ENCODE measurements around the gene TMC3.
"Not testable (repeated sequence)": the region's sequence is repeated elsewhere in the genome, so short reads cannot be mapped to it uniquely, and the experiment has no call there.

Gene TMC3

GRCh38 chr15:81384891-81385720 is 11.1 kb upstream of the TMC3 start:
- DNase-seq (ENCODE audit: low spot score) = no peak

- DNase-seq (ENCODE audit: low spot score) = no peak
Observed at GRCh38 chr15:81381720-81382119, 7.7 kb upstream of the TMC3 start.

DNA sequence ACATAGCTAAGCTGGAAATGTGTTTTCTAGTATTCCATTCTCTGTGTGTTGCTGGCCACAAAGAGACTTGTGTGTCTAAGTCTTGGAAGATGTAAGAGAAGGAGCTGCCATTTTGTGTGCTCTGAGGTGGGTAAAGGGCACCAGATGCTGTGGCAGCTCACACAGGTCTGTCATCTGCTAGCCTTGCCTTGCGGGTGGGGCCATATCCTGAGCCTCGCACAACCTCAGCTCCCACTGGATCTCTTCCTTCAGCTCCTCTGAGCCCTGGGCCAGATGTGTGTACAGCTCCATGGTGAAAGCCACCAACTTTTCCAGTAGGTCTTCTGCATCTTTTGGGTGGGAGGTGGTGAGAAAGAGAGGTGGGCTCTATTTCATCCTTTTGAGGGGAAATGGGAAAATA is 6.7 kb upstream of the TMC3 start:
- DNase-seq (ENCODE audit: low spot score) = no peak

DNA sequence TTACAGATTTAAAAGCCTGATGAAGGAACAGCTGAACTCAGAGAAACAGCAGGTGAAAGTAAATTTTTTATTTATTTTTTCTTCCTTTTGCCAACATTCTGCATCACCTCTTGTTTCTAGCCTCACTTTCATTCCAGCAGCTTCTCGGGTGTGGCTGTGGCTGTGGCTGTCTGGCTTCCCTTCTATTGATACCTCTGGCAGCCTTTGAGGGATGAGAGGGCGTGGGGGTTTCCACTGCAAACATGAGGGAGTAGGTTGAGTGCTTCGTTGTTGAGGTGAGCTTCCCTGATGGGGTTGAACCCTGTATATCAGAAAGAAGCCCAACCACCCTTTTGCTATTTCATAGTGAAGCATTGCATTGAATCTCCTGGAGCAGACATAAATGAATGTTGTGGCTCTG is 6.2 kb upstream of the TMC3 start:
- no peak for DNase-seq (ENCODE audit: low spot score)

DNA sequence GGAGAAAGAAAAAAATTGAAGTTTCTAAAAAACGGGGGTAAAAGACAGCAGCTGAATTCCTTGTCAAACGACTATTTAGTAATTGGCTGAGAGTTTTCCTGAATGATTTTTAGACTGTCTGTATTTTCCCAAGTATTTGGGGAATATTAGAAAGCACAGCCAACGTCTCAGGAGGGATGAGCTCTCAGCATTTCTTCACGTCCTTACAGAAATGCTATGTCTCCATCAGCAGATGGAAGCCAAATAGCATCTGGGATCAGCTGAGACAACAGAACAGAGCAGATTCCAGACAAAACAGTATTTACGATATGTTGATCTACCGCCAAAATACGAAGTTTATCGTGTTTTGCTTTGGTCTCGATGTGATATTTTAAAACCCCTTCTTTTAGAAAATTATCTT is 5.3 kb upstream of the TMC3 start:
- DNase-seq (ENCODE audit: low spot score) = no peak

- DNase-seq (ENCODE audit: low spot score) = no peak
Observed at GRCh38 chr15:81378443-81378842, 4.4 kb upstream of the TMC3 start.

- DNase-seq (ENCODE audit: low spot score) = no peak
Observed at GRCh38 chr15:81377871-81378270, 3.9 kb upstream of the TMC3 start.

- DNase-seq (ENCODE audit: low spot score) = no peak
Observed at GRCh38 chr15:81376231-81376630, 2.2 kb upstream of the TMC3 start.

- DNase-seq (ENCODE audit: low spot score) = no peak
Observed at GRCh38 chr15:81375461-81375860, 1.4 kb upstream of the TMC3 start.

- DNase-seq (ENCODE audit: low spot score) = no peak
Observed at GRCh38 chr15:81373176-81373575, 837 bp downstream of the TMC3 start.

- DNase-seq (ENCODE audit: low spot score) = no peak
Observed at GRCh38 chr15:81372575-81372974, 1.4 kb downstream of the TMC3 start.

DNA sequence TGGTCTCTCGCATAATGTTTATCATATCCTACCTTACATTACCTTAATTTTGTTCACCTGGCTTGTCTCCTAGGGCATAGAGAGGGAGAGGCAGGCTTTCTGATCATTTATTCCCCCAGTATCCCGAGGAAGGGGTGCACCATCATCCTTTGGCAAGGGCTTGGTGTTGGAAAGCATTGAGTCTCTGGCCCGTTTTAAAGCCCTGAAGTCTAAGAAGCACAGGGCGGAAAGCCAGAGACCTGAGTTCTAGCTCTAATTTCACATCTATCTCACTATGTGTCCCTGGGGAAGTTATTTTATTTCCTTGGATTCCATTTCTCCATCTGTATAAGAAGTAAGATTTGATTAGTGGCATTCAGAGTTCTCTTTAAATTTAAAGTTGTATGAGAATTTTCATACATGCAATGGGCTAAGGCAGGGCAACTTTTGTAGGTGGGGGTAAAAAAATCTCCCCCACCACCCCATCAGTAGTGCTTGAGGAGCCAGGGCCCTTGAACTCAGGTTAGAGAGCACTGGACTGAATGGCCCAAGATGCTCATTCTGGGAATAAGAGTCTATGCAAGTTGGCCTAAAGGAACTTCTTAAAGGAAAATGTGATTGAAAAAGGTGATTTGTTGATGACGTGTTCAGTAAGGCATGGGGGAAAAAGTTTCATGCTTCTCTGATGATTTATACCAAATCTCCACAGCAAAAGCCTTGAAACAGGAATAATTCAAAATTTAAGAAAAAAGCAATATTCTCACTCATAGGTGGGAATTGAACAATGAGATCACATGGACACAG is 10.1 kb downstream of the TMC3 start:
- no peak for DNase-seq (ENCODE audit: low spot score)

DNA sequence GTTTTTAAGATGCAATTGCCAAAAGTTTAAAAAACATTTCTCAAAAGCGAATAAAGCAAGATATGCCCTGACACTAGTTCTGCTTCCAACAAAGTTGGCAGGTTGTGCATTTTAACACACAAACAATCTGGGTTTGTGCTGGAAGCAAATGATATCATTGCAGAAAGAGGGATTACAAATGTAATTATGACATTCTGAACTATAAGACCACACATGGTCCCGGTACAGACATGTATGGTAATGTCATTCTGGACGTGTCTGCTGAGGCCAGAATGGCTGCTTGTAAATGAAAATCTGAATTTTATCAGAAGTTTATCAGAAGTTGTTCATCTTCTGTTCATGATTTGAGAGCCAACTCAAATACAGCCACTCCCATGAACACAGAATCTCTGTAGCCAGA is 10.7 kb downstream of the TMC3 start:
- DNase-seq (ENCODE audit: low spot score) = no peak

- no peak for DNase-seq (ENCODE audit: low spot score)
Observed at GRCh38 chr15:81362790-81363189, 11.2 kb downstream of the TMC3 start.

- DNase-seq (ENCODE audit: low spot score) = no peak
Observed at GRCh38 chr15:81361891-81362290, 12.1 kb downstream of the TMC3 start.

DNA sequence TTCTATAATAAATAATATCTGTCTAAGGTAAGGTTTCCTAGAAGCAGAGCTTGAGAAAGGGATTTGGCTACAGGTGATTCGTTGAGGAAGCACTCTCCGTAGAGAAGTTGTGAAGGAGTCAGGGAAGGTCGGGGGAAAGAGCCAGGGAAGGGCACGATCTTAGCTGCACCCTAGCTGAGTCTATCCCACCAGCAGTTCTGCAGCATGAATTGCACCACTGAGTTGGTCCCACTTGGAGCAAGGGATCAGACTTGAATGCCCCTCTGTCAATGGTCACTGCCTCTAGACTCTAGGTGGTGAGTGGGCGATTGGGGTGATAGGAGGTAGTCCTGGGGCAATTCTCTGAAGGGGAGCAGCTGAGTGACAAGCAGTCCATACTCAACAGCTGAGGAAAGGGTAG is 13.5 kb downstream of the TMC3 start:
- no peak for DNase-seq (ENCODE audit: low spot score)

GRCh38 chr15:81358248-81358647 is 15.8 kb downstream of the TMC3 start:
- DNase-seq (ENCODE audit: low spot score) = no peak

GRCh38 chr15:81357180-81357686 is 16.8 kb downstream of the TMC3 start:
- DNase-seq (ENCODE audit: low spot score) = no peak

GRCh38 chr15:81356252-81356651 is 17.8 kb downstream of the TMC3 start:
- DNase-seq (ENCODE audit: low spot score) = no peak

GRCh38 chr15:81351651-81352050 is 22.4 kb downstream of the TMC3 start:
- no peak for DNase-seq (ENCODE audit: low spot score)

DNA sequence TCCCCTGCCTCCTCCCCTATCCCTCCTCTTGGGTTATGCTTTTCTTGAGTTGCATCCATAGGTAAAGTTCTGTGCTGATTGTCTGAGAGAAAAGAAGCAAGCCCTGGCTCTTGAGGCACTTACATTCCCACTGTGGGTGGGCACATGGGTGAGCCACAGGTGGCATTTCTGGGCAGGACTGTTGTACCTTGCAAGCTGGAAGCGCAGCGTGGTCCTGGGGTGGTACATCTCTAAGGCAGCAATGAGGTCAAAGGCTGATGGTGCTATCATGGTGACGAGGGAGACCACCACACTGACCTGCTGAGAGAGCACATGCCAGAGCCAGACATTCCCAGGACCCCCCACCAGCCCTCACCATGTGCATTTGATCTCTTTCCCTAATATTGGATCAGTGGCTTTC is 24.7 kb downstream of the TMC3 start:
- DNase-seq (ENCODE audit: low spot score) = no peak

DNA sequence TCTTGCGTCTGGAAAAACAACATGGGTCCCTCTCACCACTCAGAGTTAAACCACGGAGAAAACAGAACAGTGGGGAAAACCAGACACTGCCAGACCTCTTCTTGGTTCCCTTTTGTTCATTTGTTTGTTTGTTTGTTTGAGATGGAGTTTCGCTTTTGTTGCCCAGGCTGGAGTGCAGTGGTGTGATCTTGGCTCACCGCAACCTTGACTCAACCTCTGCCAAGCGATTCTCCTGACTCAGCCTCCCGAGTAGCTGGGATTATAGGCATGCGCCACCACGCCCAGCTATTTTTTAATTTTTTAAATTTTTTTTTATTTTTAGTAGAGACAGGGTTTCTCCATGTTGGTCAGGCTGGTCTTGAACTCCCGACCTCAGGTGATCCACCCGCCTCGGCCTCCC is 25.3 kb downstream of the TMC3 start:
- DNase-seq (ENCODE audit: low spot score) = not testable (repeated sequence)

GRCh38 chr15:81347910-81348309 is 26.1 kb downstream of the TMC3 start:
- DNase-seq (ENCODE audit: low spot score) = no peak

All from AG08395 (cell line).